Cardiac muscle cell (in vitro differentiated cells and primary cell): ENCODE data around the gene SFRP5. TPM values are rescaled to one million over a fixed set of nuclear protein-coding genes. Genes with fewer than 3 reads are reported as not detected.

ENCODE experiments used
- DNase-seq, 2 donors: peaks; one replicate each; pipeline versions ENCODE4 v3.0.0 to v3.0.0-alpha.2; 2010 to 2017; ENCODE audit warnings: low read depth in 1 of 2, low spot score in 1 of 2
- H3K27ac ChIP-seq: fragments of 200-600 bp; sonication (generic); 2 replicates; pipeline ENCODE4 v1.5.1; 2016
- H3K27me3 ChIP-seq: fragments of 200-600 bp; sonication (generic); 2 replicates; pipeline ENCODE4 v1.6.0; 2016; ENCODE audit warnings: control low read depth
- H3K36me3 ChIP-seq: fragments of 200-600 bp; sonication (generic); 2 replicates; pipeline ENCODE4 v1.5.1; 2016; ENCODE audit warnings: control low read depth
- H3K4me1 ChIP-seq: fragments of 200-600 bp; sonication (generic); 2 replicates; pipeline ENCODE4 v1.8.1; 2017; ENCODE audit warnings: low read depth, mild to moderate bottlenecking, mixed run types
- H3K4me3 ChIP-seq: fragments of 200-600 bp; sonication (generic); 2 replicates; pipeline ENCODE4 v1.5.1; 2016; ENCODE audit warnings: mild to moderate bottlenecking
- H3K9me3 ChIP-seq: fragments of 200-600 bp; sonication (generic); 2 replicates; pipeline ENCODE4 v1.5.1; 2017; ENCODE audit warnings: low read depth, mild to moderate bottlenecking, control low read depth
- polyA plus RNA-seq: library from polyadenylated mRNA; unstranded; fragments of >200 nt; fragmentation: Nextera tagmentation; extraction: Ambion mirVana; gene quantifications from 2 replicates; pipeline ENCODE4 v1.2.1, GENCODE V29; 2016
- total RNA-seq: library from RNA; depleted of rRNA; stranded (reverse); fragments of >200 nt; gene quantifications from 2 replicates; pipeline ENCODE4 v1.2.3, GENCODE V29; 2016
- TF ChIP-seq, protein P1 (sequence below): IDR thresholded peaks from 2 replicates; pipeline ENCODE4 v1.5.1; 2012; ENCODE audit warnings: low read depth, mild to moderate bottlenecking, low read length

The SFRP5 gene
- total and polyA plus RNA-seq, 2 experiments from 2014 or later = 23.7 to 38.2 TPM

DNA sequence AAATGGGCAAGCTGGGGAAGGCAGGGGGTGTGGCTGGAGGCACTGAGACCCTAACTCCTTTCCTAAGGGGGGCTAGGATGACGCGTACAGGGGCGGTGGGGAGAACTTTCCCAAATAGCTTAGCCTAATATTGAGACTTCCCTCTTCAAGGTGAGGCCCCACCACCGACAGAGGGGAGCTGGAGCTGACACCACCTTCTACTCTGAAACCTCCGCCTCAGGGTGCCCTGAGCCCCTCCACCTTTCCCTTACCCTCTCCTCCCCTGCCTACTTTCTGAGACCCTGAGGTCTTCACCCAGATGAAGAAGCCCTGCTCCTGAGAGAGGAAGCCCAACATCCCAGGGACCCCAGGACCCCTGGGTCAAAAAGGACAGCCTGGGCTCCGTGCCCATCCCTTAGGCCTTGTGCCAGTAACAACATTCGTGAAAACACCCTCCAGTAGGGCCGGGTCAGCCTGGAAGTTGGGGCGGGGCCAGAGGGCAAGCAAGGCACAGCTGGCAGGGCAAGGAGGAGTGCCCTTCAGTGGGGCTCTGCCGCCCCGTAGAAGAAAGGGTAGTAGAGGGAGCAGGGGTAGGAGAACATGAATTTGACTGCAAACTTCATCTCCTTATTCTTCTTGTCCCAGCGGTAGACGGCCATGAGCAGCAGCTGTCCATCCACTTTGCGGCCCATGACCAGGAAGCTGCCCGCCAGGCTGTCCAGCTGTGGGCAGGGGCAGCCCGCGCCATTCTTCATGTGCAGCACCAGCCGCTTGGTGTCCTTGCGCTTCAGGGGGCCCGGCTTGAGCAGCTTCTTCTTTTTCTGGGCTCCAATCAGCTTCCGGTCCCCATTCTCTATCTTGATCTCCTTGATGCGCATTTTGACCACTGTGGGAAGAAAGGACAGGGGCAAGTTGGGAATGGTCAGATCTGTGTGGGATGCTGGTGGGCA lies 4.5 kb downstream of the SFRP5 start:
- H3K27me3 ChIP-seq = peaks cover 21% of the 10 kb centered on the region
- no peak overlapping the region for H3K4me3 ChIP-seq
- peaks cover 14% of the 10 kb centered on the region for H3K4me1 ChIP-seq
- TF ChIP-seq, protein P1, sequence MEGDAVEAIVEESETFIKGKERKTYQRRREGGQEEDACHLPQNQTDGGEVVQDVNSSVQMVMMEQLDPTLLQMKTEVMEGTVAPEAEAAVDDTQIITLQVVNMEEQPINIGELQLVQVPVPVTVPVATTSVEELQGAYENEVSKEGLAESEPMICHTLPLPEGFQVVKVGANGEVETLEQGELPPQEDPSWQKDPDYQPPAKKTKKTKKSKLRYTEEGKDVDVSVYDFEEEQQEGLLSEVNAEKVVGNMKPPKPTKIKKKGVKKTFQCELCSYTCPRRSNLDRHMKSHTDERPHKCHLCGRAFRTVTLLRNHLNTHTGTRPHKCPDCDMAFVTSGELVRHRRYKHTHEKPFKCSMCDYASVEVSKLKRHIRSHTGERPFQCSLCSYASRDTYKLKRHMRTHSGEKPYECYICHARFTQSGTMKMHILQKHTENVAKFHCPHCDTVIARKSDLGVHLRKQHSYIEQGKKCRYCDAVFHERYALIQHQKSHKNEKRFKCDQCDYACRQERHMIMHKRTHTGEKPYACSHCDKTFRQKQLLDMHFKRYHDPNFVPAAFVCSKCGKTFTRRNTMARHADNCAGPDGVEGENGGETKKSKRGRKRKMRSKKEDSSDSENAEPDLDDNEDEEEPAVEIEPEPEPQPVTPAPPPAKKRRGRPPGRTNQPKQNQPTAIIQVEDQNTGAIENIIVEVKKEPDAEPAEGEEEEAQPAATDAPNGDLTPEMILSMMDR = no peak
- no peak for DNase-seq
- H3K9me3 ChIP-seq = no peaks in the 10 kb centered on the region
- H3K27ac ChIP-seq = no peak overlapping the region
- no peaks in the 10 kb centered on the region for H3K36me3 ChIP-seq

DNA sequence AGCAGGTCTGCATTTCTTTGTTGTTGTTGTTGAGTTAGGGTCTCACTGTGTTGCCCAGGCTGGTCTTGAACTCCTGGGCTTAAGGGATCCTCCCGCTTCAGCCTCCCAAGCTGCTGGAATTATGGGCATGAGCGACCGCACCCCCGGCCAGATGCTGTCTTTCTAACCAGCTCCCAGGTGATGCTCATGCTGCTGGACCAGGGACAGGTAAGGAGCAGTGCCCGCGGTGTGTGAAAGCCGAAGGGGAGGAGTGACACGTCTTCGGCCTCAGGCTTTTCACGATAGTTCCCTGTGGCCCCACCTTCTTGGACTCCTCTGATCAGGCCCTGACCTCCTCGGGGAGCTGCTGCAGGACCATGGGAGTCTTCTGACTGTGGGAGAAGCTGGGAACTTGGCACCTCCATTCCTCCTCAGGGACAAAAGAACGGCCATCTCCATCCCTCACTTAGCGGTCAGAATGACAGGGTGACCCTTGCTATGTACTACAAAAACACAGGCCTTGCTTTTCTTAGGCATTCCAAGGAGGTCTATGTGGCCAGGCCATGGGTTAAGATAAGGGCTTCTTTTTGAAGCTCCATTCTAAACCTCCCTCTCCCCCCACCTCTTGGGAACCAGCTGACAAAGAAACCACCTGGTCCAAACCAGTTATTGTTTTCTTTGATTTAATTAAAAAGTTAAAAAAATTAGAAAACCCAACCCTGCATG lies 5.5 kb downstream of the SFRP5 start:
- Histone ChIP-seq H3K27ac (no peak overlapping the region), H3K9me3 (no peaks in the 10 kb centered on the region), H3K27me3 (peaks cover 19% of the 10 kb centered on the region), H3K4me3 (no peak overlapping the region), H3K4me1 (peaks cover 10% of the 10 kb centered on the region), H3K36me3 (no peaks in the 10 kb centered on the region)
- DNase-seq = no peak
- TF ChIP-seq, protein P1 = no peak

DNA sequence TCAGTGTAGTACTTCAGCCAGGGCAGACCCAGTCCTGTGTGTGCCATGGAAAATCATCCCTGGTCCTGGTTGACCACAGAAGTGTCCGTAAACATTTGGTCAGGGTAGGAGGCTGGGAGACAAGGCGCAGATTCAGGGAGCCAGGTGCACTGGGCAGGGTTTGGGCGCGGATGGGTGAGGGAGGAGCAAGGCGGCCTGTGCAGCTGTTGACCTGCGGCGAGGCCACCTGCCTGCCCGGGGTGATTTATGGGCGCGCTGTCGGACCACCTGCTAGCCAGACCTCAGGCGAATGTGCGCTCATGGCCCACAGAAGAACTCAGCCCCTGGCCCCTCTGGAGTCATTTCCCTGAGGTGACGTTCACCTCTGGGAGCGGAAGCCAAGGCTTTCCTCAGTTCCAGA lies 6.6 kb downstream of the SFRP5 start:
- Histone ChIP-seq H3K27me3 (peaks cover 8% of the 10 kb centered on the region), H3K9me3 (no peaks in the 10 kb centered on the region), H3K4me3 (no peak overlapping the region), H3K36me3 (no peaks in the 10 kb centered on the region), H3K4me1 (peaks cover 10% of the 10 kb centered on the region), H3K27ac (no peak overlapping the region)
- TF ChIP-seq, protein P1 = no peak
- no peak for DNase-seq

DNA sequence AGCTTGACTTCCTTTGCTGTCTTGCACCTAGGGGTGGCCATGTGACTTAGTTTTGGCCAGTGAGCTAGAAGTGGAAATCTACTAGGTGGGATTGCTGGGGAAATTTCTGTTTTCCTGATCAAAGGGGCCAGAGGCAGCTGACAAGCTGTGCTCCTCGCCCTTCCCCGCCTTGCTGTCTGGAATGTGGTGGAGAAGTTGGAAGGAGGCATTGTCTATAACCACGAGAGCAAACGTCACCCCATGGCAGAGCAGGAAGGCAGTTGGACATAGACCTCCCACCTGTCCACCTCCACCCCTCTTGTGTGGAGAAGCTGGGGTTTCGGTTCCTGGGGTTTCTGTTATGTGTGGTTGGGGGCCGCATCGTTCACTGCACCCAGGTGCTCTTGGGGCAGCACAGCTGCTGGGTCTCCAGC lies 7.3 kb downstream of the SFRP5 start:
- DNase-seq = no peak
- Histone ChIP-seq H3K27me3 (peaks cover 1% of the 10 kb centered on the region), H3K4me3 (no peak overlapping the region), H3K27ac (no peak overlapping the region), H3K9me3 (no peaks in the 10 kb centered on the region), H3K4me1 (peaks cover 10% of the 10 kb centered on the region), H3K36me3 (no peaks in the 10 kb centered on the region)
- TF ChIP-seq, protein P1 = no peak

DNA sequence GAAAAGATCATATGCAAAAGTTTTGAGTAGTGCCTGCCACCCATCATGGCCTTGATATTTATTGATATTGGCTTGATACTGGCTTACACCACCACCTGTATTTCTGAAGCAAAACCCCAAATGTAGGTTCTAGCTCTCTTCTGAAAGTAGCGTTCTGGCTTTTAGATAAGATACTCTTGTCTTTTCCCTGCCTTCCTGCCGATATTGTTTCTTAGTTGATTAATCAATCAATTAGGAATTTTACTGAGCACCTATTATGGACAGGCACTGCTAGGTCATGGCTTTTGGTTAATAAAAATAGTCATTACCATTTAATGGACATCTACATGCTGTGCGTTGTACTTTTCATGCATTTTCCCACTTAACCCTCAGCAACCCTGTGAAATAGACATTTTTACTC lies 7.9 kb downstream of the SFRP5 start:
- no peaks in the 10 kb centered on the region for H3K27me3 ChIP-seq
- TF ChIP-seq, protein P1 = no peak
- no peak overlapping the region for H3K27ac ChIP-seq
- no peak for DNase-seq
- H3K9me3 ChIP-seq = no peaks in the 10 kb centered on the region
- no peaks in the 10 kb centered on the region for H3K36me3 ChIP-seq
- H3K4me1 ChIP-seq = peaks cover 10% of the 10 kb centered on the region
- H3K4me3 ChIP-seq = no peak overlapping the region
